ENCODE data around the gene PDLIM7.
"Not testable (repeated sequence)": the region's sequence is repeated elsewhere in the genome, so short reads cannot be mapped to it uniquely, and the experiment has no call there.

The PDLIM7 gene

DNA sequence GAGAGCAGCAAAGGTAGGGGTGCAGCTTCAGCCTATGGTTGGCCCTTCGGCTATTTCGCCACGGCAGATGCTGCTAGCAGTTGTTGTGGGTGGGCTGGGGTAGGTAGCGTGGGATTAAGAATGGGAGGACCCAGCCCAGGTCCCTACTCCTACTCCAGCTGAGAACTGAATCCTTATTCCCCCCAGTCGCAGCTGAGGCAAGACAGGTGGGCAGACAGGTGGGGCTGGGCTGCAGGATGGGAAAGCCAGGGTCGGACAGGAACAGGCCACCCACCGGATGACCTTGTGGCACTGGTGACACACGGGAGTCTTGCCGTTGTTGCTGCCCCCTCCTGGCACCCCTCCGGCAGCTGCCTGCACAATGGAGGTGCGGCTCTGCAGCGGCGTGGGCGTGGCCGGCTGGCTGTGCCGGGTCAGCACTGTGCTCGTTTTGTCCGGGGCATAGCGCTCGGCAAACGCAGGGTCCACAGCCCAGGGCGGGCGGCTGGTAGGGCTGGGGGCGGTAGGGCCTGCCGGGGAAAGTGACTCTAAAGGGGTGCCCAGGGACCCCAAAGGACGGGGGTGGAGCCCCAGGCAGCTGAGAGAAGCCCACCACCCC is 8.2 kb downstream of the PDLIM7 start:
- DNase-seq = no peak

DNA sequence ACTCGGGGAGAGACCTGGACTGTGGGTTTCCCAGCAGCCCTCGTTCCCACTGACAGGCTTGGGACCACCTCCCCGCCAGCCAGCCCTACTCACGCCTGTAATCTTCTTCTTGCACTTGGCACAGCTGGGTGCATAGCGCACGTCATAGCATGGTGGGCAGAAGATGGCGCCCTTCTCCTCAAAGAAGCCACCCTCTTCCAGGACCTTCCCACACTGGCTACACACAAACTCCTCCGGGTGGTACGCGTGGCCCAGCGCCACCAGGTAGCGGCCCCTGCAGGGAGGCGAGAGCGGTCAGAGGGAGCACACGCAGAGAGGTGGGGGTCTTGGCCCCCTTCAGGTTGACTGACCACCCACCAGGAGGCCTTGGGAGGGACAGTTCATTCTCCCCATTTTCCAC is 9.4 kb downstream of the PDLIM7 start:
- DNase-seq = no peak

DNA sequence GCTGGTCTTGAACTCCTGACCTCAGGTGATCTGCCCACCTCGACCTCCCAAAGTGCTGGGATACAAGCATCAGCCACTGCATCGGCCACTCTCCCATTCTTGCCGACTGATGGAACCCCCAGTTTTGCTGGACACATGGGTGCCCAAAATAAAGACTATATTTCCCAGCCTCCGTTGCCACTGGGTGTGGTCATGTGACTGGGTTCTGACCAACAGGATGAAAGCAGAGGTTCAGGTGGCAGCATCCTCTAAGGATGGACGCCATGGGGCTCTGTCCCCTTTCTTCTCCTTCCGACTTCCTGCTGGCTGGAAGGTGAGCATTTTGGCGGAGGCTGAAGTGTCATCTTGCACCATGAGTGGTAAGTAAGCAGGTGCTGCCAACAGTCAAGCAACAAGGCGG is 10.3 kb downstream of the PDLIM7 start:
- no peak for DNase-seq

DNA sequence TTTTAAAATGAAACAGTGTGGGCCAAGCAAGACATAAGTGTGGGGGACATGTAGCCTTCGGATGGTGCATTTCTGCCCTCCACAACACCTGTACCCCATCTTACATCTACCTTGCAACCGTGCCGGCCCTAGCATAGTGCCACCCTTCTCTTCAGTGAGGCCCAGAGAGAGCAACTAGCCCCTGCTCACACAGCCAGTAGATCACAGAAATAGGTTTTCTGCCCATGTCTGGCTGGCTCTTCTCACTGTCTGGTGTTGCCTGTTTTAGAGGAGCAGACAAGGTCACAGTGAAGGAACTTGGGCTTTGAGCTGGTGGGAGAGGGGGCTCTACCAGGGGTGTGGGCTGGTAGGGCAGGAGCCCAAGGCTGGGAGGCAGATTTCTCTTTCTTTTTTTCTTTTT is 11.1 kb downstream of the PDLIM7 start:
- DNase-seq = no peak

DNA sequence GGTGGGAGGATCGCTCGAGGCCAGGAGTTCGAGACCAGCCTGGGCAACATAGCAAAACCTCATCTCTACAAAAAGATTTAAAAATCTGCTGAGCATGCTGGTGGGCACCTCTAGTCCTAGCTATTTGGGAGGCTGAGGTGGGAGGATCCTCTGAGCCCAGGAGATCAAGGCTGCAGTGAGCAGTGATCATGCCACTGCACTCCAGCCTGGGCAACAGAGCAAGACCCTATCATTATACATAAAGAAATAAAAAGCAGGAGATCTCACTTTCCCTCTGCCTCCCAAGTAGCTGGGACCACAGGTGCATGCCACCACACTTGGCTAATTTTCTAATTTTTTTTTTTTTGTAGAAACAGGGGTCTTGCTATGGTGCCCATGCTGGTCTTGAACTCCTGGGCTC is 11.7 kb downstream of the PDLIM7 start:
- not testable (repeated sequence) for DNase-seq

DNA sequence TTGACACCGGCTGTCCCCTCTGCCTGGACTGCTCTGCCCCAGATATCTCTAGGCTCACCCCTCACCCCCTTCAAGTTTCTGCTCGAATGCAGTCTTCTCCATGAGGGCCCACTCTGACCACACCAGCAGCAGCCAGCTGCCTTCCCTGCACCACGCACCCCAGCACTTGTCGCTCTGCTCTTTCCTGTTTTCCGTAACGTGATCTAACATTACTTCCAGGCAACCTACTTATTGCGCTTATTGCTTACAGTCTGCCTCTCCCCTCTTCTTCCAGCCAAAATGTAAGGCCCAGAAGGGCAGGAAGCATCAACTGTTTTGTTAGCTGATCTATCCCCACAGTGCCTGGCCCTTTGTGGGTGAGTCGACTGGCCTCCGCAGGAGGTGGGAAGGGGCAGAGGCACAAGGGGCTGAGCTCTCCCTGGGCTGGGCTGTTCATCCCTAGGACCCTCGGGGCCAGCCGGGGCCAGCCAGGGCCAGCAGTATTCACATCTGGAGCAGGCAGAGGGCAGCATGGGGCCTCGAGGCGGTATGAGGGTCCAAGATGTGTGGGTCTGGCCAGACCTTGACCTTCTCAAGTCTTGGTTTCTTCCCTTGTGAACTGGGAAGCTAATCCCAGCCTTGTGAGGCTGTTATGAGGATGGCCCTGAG is 12.4 kb downstream of the PDLIM7 start:
- no peak for DNase-seq

DNA sequence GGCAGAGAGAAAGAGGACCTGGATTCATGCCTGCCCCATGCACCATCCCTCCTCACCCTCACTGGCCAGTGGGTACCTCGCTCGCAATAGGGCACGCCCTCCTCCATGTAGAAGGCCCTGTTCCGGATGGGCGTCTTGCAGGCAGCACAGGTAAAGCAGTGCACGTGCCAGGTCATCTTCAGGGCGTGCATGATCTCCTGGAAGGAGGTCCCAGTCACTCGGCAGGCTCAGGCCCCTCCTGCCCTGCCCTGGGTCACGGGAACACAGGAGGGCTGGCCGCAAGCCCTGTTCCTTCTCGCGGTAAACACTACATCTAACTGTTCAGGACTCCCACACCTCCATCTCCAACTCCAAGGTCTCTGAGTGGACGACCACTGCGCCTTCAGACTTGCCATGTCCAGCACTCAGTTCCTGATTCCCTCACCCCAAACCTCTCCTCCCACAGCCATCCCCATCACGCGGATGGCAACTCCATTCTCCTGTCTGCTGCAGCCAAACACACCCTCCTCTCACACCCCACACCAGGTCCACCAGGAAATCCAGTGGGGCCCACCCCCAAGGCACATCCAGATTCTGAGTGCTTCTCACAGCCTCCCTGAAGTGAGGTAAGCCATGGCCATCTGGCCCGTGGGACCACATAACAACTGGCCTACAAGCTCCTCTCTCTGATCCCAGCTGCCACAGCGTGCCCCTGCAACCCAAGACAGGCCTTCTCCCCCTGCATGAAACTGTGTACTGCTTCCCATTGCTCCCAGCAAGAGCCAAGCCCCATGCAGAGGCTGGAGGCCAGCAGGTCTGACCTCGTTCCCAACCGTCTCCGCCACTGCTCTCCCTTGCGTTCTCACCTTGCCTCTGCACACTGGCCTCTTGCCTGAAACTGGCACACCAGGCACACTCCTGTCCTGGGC is 13.2 kb downstream of the PDLIM7 start:
- no peak for DNase-seq

DNA sequence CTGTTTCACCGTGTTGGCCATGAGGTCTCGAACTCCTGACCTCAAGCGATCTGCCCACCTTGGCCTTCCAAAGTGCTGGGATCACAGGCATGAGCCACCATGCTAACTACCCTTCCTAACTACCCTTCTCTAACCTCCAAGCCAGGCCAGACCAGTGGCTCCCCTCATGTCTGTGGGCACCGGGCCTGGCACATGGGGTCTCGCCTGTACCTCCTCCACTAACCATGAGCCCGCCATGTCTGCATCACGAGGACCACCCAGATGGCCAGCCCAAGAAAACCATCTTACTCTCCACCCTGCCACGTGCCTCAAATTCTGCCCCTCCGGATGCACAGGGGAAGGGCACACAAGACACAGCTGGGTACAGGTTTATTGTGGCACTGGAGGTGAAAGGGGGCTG is 14.4 kb downstream of the PDLIM7 start:
- DNase-seq = no peak

DNA sequence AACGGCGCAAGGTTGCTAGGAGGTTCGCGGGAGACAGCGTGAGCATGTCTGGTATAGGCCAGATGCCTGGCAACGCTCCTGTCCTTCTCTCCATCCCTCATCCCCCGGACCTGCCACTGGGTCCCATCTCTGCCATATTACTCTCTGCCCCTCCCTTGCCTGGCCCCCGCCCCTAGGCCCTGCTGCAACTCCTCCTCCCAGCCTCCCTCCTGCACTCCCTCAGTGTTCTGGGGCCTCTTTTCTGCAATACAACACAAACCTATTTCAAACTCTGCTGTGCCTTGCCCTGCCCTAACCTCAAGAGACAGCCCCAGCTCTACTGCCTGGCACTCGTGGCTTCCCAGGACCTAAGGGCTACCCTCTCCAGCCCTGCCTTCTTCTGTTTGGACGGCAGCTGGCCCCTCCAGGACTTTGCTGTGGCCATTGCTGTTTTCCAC is 15.0 kb downstream of the PDLIM7 start:
- no peak for DNase-seq

DNA sequence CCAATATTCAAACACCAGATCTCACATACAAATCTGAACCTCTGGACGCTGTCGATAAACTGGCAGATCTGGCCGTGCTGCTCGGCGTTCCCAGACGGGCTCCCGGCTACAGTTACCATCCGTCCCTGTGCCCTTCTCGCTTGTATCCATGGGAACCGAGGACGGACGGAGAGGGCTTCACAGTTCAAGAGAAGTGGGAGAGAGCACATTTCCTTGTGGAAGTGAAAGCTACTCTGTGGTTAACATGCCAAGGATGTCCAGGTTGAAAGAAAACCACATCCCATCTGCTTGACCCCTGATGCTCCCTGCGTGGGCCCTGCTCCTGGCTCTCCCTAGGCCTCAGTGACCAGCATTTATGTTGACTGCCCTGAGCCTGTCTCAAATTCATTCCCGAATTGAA is 17.6 kb downstream of the PDLIM7 start:
- peak; percentile 32 for DNase-seq

DNA sequence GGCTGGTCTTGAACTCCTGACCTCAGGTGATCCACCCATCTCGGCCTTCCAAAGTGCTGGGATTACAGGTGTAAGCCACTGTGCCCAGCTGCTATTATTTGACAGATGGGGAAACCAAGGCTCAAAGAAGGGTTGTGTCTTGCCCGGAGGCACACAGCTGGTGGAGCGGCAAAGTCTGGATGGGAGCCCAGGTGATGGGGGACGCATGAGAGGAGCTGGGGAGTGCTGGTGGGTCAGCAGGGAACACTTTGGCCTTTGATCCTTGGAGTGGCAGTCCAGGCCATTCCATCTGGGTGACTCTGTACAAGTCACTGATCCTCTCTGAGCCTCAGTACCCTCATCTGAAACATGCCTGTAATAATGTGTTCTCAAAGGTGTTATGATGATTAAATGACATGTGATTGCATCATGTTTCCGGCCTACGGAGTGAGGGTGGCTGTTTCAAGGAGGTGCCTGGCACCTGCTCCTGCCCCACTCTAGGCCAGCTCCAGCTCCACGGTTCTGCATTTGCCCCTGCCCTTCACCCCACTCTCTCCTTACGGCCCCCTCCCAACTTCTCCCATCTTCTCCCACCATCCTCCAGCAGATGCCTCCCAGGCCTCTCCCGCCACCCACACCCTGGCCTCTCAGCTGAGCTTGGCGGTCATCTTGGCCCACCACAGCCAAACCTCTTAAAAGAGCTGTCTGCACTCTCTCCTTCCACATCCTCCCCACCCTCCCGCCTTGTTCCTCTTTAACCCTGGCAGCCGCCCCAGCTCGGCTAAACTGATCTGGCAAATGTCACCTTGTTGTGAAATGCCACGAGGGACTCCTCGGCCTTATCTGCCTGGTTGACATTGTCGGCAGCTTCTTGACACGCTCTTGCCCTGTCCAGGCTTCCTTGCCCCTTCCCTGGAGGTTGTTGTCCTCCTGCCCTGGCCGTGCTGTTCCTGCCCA is 18.4 kb downstream of the PDLIM7 start:
- peak; percentile 45 for DNase-seq

DNA sequence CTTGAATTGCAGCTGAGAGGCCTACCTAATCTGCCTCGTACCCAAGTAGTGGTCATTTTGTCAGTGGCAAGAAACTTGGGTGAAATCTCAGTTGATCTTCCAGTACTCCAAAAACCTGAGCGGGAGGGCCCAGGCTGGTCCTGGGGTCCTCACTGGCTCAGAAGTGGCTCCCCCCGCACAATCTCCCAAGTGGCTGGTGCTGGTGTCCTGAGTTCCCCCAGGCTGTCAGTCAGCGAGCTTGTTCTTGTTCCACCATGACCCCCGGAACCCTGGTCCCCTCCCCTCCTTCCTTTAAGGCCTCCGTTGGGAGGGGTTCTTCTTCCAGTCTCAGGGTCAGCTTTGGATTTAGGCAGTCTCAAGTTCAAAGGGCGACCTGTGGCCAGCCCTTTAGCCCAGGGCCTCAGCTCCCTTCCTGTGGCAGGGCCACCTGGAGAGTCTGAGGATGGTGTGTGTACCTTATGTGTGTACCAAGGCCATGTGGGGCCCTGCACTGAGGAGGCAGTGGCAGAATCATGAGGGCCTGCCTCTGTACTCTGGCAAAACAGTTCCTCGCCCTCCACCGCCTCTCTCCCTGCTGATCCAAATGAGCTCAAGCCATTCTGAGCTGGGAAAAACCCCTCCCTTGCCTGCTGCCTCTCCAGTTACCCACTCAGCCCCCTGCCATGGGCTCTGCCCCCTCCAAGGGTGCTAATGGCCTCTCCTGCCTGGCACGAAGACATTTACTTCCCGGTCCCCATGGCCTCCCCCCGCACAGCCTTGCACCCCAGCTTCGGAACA is 19.5 kb downstream of the PDLIM7 start:
- no peak for DNase-seq

DNA sequence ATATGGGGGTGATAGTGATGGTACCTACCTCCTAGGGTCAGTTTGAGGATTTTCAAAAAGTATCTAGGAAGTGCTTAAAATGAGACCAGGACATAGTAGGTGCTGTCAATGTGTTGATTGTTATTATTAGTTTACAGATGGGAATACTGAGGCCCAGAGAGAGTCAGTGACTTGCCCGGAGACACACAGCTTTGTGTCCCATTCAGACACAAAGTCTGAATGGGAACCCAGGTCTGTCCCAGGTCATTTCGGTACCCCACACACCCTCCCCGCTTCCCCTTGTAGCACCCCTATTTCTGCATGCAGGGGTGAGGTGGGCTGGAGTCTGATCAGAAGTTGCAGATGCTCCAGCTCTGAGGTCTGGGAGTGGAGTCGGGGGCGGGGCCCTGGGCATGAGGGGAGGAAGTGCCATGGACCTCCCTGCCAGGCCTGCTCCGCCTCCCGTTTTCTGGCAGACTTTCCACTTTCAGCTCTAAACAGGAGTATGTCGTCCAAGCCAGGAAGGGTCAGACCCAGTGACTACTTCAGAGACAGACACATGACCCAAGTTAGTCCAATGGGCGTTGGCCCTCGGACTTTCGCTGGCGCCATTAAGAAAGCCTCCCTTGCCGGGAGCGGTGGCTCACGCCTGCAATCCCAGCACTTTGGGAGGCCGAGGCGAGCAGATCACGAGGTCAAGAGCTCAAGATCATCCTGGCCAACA is 20.7 kb downstream of the PDLIM7 start:
- peak; percentile 65 for DNase-seq

DNA sequence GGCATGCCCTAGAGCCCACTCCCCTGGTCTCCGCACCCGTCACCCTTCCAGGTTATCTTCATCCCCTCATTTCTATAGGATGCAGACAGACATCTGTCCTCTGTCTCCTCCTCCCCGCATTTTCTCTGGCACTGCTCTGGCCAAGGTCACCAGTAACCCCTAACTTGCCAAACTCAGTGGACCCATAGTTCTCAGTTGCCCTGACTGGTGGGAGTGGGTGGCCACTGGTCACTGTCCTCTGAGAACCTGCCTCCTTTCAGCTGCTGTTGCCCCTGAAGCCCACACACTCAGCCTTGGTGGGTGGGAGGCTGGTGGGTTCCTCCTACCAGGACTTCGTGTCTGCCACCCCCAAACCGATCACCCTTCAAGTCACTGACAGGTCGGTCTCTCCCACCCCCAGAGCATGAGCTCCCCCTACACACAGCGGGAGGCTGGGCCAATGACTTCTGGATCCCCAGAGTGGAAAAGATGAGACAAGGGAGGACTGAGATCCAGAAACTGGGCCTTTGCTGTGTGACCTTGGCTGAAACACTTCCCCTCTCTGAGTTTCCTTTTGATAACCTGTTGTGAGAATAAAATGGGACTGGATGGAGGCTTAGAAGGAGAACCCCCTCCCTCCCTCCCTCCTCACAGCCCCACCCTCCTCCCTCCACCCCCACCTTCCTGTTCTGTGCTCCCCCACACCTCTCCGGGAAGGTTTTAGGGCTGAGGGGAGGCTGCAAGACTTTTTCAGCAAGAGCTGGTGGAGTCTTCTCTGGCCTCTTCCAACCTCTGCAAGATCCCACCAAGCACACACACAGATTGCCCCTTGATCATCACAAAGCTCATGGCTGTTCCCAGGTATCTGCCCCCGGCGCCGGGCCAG is 21.6 kb downstream of the PDLIM7 start:
- no peak for DNase-seq

DNA sequence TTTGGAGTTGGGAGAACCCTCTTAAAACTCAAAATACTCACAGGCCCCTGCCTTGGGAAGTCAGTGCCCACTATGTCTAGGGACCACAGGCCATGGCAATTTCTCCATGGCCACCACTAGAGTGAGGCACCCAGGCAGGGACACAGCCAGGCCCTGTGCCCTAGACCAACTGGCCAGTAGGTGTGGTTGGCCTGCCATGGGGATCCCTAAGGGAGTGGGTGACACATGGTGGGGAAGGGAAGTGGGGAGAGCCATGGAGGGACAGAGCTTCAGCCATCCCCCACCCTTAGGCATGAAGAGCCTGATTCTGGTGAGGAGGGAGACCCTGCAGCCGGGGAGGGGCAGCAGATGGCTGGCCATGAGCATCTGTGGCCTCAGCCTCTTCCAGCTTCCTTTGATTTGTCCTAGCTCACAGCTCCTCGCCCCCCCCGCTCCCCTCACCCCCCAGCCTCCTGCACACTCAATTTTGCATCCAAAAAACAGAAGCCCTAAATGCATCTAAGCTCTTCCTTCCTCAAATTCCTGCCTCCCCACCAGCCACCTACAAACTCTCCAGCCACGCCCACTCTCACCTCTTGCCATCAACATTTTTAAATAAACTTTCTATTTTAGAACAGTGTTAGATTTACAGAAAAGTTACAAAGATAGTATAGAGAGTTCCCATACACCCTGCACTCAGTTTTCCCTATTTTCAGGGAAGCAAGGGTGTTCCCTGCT is 22.4 kb downstream of the PDLIM7 start:
- no peak for DNase-seq

DNA sequence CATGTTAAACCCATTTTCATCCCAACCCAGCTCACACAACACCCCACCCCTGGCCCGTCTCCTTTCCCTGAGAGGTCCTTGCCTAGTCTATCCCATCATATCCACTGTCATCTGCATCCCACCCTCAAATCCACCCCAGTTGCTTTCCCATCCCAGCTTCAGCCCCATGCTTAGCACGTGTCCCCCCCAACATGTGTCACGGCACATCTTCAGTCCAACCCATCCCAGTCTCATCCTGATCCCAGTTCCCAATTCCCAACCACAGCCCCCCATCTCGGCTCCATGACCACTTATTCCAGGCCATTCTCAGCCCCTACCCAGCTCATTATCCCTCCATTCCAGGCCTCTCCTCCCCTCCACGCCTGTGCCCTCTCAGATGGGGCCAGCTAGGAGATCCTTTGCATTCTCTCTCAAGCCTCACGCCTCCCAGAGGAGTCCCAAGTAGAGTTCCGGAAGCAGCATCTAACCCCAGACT is 23.4 kb downstream of the PDLIM7 start:
- DNase-seq = no peak

DNA sequence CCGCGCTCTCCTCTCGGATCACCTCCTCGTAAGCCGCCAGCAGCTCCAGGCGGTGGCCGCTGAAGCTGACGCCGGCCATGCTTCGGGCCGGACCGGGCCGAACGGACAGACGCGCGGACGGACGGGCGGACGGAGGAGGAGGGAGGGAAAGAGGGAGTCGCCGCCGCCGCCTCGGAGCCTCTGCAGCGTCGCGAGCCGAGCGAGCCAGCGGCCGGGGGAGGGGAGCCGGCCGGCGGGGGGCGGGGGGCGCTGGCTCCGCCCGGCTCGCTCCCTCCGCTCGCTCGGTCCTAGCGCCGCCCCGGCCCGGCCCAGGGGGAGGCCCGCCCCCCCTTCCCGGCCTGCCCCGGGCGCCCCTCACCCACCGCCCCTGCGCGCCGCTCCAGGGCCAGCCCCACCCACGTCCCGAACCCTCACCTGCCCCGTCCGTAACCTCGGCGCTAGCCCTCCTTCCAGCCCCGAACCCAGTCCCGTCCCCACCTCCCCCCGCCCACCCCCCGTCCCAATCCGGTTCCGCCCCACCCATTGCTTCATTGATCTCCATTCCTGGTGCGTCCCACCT is 23.9 kb downstream of the PDLIM7 start, which contains the start of gene DBN1:
DBN1 (minus strand) TSS at position 192 of the 559 bp plus-strand sequence; CDS start at position 79, 113 bp downstream.
- peak; percentile 74 for DNase-seq

DNA sequence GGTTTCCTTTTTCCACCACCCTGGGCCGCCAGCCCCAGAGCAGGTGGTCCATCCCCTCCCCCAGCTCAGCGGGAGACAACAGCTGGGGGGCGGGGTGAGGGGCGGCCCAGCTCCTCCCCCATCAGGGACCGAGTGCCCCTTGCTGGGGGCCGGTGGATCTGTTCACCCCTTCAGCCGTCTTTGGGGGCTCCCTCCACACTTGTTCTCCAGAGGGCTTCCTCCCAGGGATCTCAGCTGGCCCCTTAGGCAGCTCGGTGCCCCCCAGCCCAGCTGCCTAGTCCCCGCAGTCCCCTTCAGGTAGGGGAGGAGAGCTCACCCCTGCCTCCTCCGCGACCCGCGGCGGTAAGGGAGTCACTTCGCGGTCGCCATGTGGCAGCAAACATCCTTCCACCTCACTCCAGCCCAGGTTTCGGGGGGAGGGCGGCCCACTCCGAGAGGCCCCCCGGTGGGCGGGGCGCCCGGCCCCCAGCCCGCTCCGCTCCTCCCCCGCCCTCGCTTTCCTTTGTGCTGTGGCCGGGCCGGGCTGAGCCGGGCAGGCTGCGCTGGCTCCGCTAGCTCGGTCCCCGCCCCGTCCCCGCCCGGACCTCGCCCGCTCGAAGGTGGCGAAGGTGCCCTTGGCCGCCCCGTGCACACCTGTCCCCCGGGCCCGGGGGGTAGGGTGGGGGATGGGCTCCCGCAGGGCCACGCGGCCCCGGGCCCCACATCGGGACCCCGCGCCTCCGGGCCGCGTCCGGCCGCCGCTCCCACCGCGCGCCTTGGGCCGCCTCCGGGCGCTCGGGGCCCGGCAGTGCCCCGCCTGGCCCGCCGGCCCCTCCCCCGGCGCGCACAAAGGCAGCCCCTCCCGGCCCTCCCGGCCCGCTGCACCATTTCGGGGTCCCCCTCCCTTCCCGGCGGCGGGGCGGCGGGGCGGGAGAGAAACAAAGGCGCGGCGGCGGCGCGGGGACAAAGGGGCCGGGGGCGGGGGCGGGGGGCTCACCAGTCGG is 24.7 kb downstream of the PDLIM7 start:
- no peak for DNase-seq
